GM12872 (cell line): ENCODE results near the gene CD300LF.

Experiments used
- TF ChIP-seq, protein P1 (sequence below): IDR thresholded peaks from 3 replicates; pipeline ENCODE4 v1.5.1; 2011; ENCODE audit warnings: low read depth, mild to moderate bottlenecking, low read length, moderate library complexity; ENCODE audit not compliant: insufficient read depth

CD300LF gene

DNA sequence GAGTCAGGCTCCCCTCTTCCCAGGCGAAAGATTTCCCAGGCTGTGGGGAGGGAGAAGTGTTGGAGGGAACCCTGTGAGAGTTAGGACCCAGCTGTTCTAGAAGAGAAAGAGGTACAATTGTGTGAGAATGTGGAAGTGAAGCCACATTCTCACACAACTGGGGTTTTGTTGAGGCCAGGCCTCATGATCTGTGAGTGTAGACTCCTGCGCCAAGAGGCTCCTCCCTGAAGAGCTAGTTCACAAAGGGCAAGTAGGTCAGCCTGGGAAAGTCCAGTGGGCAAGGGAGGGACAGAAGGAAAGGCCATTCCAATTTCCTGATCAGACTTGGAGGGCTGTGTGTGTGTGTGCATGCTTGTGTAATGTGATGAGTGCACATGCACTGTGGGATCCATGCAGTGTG is 15.2 kb downstream of the CD300LF start:
- TF ChIP-seq, protein P1, sequence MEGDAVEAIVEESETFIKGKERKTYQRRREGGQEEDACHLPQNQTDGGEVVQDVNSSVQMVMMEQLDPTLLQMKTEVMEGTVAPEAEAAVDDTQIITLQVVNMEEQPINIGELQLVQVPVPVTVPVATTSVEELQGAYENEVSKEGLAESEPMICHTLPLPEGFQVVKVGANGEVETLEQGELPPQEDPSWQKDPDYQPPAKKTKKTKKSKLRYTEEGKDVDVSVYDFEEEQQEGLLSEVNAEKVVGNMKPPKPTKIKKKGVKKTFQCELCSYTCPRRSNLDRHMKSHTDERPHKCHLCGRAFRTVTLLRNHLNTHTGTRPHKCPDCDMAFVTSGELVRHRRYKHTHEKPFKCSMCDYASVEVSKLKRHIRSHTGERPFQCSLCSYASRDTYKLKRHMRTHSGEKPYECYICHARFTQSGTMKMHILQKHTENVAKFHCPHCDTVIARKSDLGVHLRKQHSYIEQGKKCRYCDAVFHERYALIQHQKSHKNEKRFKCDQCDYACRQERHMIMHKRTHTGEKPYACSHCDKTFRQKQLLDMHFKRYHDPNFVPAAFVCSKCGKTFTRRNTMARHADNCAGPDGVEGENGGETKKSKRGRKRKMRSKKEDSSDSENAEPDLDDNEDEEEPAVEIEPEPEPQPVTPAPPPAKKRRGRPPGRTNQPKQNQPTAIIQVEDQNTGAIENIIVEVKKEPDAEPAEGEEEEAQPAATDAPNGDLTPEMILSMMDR: no peak

DNA sequence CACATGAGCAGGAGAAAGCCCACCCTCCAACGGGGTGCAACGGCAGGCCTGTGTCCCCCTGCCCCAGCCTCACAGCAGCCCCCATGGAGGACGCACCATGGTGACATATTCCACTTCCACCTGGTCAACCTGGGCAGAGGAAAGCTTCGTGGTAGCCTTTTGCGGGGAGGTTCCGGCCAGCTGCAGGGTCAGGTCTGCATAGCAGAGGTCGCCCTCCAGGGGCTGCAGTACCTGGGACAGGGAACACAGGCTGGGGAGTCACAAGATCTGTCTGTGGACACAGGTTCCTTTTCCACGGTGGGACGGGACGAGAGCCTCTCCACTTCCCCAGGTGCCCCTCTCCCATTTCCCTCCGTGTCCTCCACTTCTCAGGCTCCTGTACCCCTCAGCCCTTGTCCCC is 17.1 kb downstream of the CD300LF start:
- TF ChIP-seq, protein P1: no peak

DNA sequence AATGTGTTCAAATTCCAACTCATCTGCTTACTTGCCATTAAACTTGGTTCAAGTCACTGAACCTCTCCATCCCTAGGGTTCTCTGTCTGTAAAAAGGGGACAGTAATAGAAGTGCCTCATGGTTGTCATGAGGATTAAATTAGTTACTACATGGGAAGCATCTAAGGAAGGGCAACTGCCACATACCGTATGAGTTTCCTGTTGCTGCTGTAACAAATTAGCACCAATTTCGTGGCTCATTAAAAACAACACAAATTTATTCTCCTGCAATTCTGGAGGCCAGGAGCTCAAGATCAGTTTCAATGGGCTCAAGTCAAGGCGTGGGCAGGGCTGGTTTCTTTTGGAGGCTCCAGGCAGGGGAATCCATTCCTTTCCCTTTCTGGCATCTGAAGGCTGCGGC is 18.6 kb downstream of the CD300LF start:
- TF ChIP-seq, protein P1: no peak

DNA sequence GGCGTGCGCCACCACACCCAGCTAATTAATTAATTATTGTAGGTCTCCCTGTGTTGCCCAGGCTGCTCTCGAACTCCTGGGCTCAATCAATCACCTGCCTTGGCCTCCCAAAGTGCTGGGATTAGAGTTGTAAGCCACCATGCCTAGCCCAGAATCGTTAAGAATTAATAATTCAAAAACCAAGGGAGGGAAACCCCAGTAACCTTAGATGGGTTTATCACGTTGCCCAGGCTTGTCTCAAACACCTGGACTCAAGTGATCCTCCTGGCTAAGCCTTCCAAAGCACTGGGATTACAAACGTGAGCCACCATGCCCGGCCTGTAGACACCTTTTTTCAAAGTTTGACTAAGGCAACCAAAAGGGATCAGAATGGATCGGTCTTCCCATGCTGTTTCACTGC is 21.6 kb downstream of the CD300LF start:
- TF ChIP-seq, protein P1: no peak

DNA sequence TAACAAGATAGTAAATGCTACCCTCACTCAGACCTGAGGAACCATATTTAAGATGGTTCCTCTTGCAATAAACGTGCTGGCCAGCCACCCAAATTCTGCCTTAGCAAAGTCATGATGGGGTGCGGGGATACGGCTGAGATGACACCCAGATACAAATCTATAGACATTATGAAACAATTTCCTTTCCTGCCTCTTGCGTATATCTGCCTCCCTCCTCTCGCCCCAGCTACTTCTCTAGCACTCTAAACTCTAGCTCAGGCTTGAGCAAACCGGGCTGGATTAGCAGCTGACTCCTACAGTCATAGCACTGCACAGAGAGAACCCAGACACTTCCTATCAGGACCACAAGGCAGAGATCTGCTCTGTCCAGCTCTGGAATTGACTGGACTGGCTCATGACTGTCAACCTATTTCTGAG is 22.3 kb downstream of the CD300LF start:
- TF ChIP-seq, protein P1: no peak

DNA sequence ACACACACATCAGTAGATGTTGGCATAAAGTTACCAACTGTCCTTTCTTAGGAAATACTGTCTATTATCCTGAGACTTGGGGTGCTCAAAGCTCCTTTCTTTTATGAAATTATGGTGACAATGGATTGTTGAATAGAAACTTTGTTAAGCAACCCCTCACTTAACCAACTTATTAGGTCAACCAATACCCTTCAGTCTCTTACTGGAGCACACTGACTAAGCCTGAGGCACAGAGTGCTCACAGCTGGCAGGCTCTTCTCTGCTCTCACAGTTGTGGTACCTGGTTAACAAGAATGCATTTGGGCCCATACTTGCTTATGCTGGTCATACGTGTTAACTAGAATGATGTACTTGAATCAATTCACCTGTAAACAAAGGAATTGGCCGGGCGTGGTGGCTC is 24.8 kb downstream of the CD300LF start:
- TF ChIP-seq, protein P1: no peak

DNA sequence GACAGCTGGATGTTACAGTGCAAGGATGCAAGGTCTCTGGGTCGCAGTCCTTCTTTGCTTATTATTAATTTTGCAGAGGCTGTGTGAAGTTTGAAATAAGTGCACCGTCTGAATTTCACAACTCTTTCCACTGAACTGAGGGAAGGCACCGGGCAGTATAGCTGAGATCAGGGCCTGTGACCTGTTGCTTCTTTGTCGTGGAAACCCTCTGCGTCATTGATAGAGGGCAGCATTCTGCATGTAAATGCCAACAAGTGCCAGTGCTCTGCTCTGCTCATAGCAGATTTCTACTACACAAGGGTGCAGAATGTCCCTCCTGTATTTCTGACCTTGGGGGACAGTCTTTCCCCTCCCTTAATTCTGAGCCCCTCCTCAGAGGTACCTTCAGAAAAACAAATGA is 26.0 kb downstream of the CD300LF start:
- TF ChIP-seq, protein P1: no peak
